Muscle layer of colon (tissue), 2 donors: ENCODE measurements around the gene MGAT5B.

Experiments used
- H3K27ac ChIP-seq: one replicate; pipeline ENCODE4 v1.7.0; 2013; ENCODE audit warnings: low read depth, mild to moderate bottlenecking, low read length, moderate library complexity
- H3K27me3 ChIP-seq, 2 donors: one replicate each; pipeline ENCODE4 v1.7.0; 2013; ENCODE audit warnings: low read length in 2 of 2, mild to moderate bottlenecking in 2 of 2; ENCODE audit not compliant: insufficient read depth in 2 of 2, control insufficient read depth in 1 of 2
- H3K36me3 ChIP-seq: one replicate; pipeline ENCODE4 v1.7.0; 2013; ENCODE audit warnings: mild to moderate bottlenecking, low read length; ENCODE audit not compliant: insufficient read depth
- H3K4me1 ChIP-seq: one replicate; pipeline ENCODE4 v1.7.0; 2013; ENCODE audit warnings: mild to moderate bottlenecking, low read length; ENCODE audit not compliant: insufficient read depth
- H3K4me3 ChIP-seq, 2 donors: one replicate each; pipeline ENCODE4 v1.7.0; 2013; ENCODE audit warnings: low read length in 2 of 2, low read depth in 1 of 2, mild to moderate bottlenecking in 1 of 2, moderate library complexity in 1 of 2
- H3K9ac ChIP-seq: one replicate; pipeline ENCODE4 v1.7.0; 2013; ENCODE audit warnings: low read length
- H3K9me3 ChIP-seq: one replicate; pipeline ENCODE4 v1.7.0; 2013; ENCODE audit warnings: mild to moderate bottlenecking, low read length
- donor health status: abdominal sarcoma.
- donor health status: Adenocarcinoma of cecum.

MGAT5B gene

DNA sequence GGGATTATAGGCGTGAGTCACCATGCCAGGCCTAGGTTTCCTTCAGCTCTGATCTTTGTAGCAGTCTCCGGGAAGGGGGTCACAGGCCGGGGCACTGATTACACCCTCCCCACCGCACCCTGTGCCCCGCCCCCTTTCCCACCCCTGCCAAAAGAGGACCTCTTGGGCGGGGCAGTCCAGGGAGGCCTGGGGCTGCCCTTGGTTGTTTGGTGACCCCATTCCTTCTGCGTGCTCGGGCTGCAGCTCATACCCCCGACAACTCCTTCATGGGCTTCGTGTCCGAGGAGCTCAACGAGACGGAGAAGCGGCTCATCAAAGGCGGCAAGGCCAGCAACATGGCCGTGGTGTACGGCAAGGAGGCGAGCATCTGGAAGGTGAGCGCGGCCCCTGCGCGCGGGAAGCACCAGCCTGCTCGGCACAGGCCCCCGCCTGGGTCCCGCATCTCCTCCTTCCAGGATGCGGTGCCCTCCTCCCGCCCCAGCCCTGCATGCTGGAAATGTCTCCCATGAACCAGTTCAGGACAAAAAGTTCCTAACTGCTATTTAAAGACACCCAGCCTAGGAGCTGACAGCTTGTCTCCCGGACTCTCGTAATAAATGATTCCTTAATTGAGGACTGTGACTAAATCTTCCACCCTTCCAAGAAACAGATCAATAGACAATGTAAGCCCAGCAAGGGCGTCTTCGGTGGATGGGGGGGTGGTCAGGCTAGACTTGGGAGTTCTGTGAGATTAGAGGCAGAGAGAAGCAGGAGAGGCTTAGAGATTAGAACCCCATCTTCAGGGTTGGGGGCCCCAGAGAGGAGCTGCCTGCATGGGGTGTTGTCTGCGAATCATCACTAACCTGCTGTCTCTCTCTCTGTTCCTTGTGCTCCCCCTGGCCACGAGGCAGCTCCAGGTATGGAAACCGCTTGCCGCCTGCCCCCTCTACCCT, 64.5 kb downstream of the MGAT5B start:
- Histone ChIP-seq H3K9me3 (no peaks in the 10 kb centered on the region), H3K27ac (no peak overlapping the region), H3K36me3 (no peaks in the 10 kb centered on the region), H3K9ac (no peak overlapping the region), H3K4me1 (no peaks in the 10 kb centered on the region), H3K4me3 (no peak overlapping the region), H3K27me3 (no peaks in the 10 kb centered on the region)

DNA sequence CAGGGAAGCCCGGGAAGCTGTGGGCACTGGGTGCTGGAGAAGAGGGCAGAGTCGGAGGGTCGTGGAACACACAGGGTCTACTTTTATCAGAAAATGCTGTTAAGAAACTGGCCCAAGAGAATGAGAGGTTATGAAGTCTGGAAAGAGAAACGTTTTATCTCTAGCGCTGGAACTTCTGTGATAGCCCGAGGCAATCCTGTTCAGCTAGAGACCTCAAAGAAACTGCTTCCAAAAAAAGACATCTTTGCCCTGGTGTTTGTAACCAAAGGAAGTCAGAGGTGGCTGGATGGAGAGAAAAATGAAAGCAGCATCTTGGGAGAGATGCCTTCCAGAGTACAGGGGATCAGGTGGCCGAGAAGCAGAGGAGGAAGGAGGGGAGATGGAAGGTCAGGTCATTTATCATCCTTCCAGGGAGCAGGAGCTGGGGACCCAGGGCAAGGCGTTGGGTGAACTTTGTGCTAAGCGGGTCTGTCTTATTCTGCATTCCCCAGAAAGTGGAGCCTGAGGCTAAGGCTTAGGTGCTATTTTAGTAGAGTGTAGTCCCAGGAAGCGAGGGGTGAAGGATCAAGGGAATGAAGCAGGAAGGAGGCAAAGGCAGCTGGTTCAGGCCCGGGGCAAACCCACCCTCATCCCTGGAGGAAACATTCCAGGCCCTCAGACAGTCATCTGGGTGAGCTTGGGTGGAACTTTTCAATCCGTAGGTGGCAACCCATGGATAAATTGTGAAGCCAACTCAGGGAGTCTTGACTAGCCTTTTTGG, 66.5 kb downstream of the MGAT5B start:
- no peak overlapping the region for H3K9ac ChIP-seq
- no peaks in the 10 kb centered on the region for H3K27me3 ChIP-seq
- H3K27ac ChIP-seq = no peak overlapping the region
- H3K4me3 ChIP-seq = no peak overlapping the region
- no peaks in the 10 kb centered on the region for H3K9me3 ChIP-seq
- no peaks in the 10 kb centered on the region for H3K4me1 ChIP-seq
- H3K36me3 ChIP-seq = no peaks in the 10 kb centered on the region

GRCh38 chr17:76935331-76935730, 67.1 kb downstream of the MGAT5B start:
- no peaks in the 10 kb centered on the region for H3K27me3 ChIP-seq
- no peaks in the 10 kb centered on the region for H3K9me3 ChIP-seq
- no peaks in the 10 kb centered on the region for H3K36me3 ChIP-seq
- H3K27ac ChIP-seq = no peak overlapping the region
- no peak overlapping the region for H3K9ac ChIP-seq
- H3K4me3 ChIP-seq = no peak overlapping the region
- H3K4me1 ChIP-seq = no peaks in the 10 kb centered on the region

- Histone ChIP-seq H3K9me3 (no peaks in the 10 kb centered on the region), H3K27me3 (no peaks in the 10 kb centered on the region), H3K4me3 (no peak overlapping the region), H3K4me1 (no peaks in the 10 kb centered on the region), H3K36me3 (no peaks in the 10 kb centered on the region), H3K27ac (no peak overlapping the region), H3K9ac (no peak overlapping the region)
Measured at GRCh38 chr17:76937238-76937637, 69.0 kb downstream of the MGAT5B start.

- H3K27me3 ChIP-seq = no peaks in the 10 kb centered on the region
- no peaks in the 10 kb centered on the region for H3K9me3 ChIP-seq
- H3K36me3 ChIP-seq = no peaks in the 10 kb centered on the region
Measured at GRCh38 chr17:76938009-76938408, 69.8 kb downstream of the MGAT5B start.

GRCh38 chr17:76940295-76940694, 72.1 kb downstream of the MGAT5B start:
- H3K27ac ChIP-seq = no peak overlapping the region
- no peak overlapping the region for H3K4me3 ChIP-seq
- H3K36me3 ChIP-seq = no peaks in the 10 kb centered on the region
- H3K4me1 ChIP-seq = no peaks in the 10 kb centered on the region
- H3K9ac ChIP-seq = no peak overlapping the region
- H3K9me3 ChIP-seq = no peaks in the 10 kb centered on the region
- H3K27me3 ChIP-seq = no peaks in the 10 kb centered on the region

More at GRCh38 chr17:76938009-76938408, 69.8 kb downstream of the MGAT5B start:
- H3K4me3 ChIP-seq = no peak overlapping the region
- H3K9ac ChIP-seq = no peak overlapping the region
- H3K27ac ChIP-seq = no peak overlapping the region
- no peaks in the 10 kb centered on the region for H3K4me1 ChIP-seq

- H3K36me3 ChIP-seq = no peaks in the 10 kb centered on the region
- H3K9me3 ChIP-seq = no peaks in the 10 kb centered on the region
- H3K4me1 ChIP-seq = no peaks in the 10 kb centered on the region
- H3K4me3 ChIP-seq = no peak overlapping the region
- no peak overlapping the region for H3K9ac ChIP-seq
- no peaks in the 10 kb centered on the region for H3K27me3 ChIP-seq
- H3K27ac ChIP-seq = no peak overlapping the region
Measured at GRCh38 chr17:76940738-76941350, 72.6 kb downstream of the MGAT5B start.

- Histone ChIP-seq H3K36me3 (no peaks in the 10 kb centered on the region), H3K27ac (no peak overlapping the region), H3K9ac (no peak overlapping the region), H3K4me3 (no peak overlapping the region), H3K9me3 (no peaks in the 10 kb centered on the region), H3K27me3 (no peaks in the 10 kb centered on the region), H3K4me1 (no peaks in the 10 kb centered on the region)
Measured at GRCh38 chr17:76943202-76943601, 75.0 kb downstream of the MGAT5B start.

- Histone ChIP-seq H3K36me3 (no peaks in the 10 kb centered on the region), H3K27ac (no peak overlapping the region), H3K9me3 (no peaks in the 10 kb centered on the region), H3K27me3 (no peaks in the 10 kb centered on the region), H3K9ac (no peak overlapping the region), H3K4me1 (no peaks in the 10 kb centered on the region), H3K4me3 (no peak overlapping the region)
Measured at GRCh38 chr17:76943781-76944213, 75.6 kb downstream of the MGAT5B start.

- Histone ChIP-seq H3K27ac (no peak overlapping the region), H3K27me3 (peaks cover 0 to under 1% of the 10 kb centered on the region in 2 donors), H3K9me3 (no peaks in the 10 kb centered on the region), H3K9ac (no peak overlapping the region), H3K4me3 (no peak overlapping the region), H3K4me1 (no peaks in the 10 kb centered on the region), H3K36me3 (no peaks in the 10 kb centered on the region)
Measured at GRCh38 chr17:76944477-76944876, 76.3 kb downstream of the MGAT5B start.

- Histone ChIP-seq H3K4me1 (no peaks in the 10 kb centered on the region), H3K4me3 (no peak overlapping the region), H3K36me3 (no peaks in the 10 kb centered on the region), H3K27ac (no peak overlapping the region), H3K27me3 (peaks cover 0 to 4% of the 10 kb centered on the region in 2 donors), H3K9me3 (no peaks in the 10 kb centered on the region), H3K9ac (no peak overlapping the region)
Measured at GRCh38 chr17:76946111-76946771, 78.0 kb downstream of the MGAT5B start.
